Osteocyte (in vitro differentiated cells): ENCODE results near the gene GPX8. TPM values are rescaled to one million over a fixed set of nuclear protein-coding genes. Genes with fewer than 3 reads are reported as not detected.

Experiments used
- DNase-seq: peaks from one replicate; pipeline ENCODE4 v3.0.0; 2021; ENCODE audit warnings: mixed read lengths; ENCODE audit not compliant: unreplicated experiment; ENCODE audit errors: extremely low spot score
- H3K27ac Mint-ChIP-seq: one replicate; pipeline ENCODE4 v1.8.0; 2021; ENCODE audit warnings: mild to moderate bottlenecking, mixed read lengths; ENCODE audit not compliant: unreplicated experiment
- H3K27me3 Mint-ChIP-seq: one replicate; pipeline ENCODE4 v1.8.0; 2021; ENCODE audit warnings: mixed read lengths; ENCODE audit not compliant: unreplicated experiment
- H3K36me3 Mint-ChIP-seq: one replicate; pipeline ENCODE4 v1.8.0; 2021; ENCODE audit warnings: mixed read lengths; ENCODE audit not compliant: unreplicated experiment
- H3K4me1 Mint-ChIP-seq: one replicate; pipeline ENCODE4 v1.8.0; 2021; ENCODE audit warnings: mixed read lengths; ENCODE audit not compliant: unreplicated experiment
- H3K4me3 Mint-ChIP-seq: one replicate; pipeline ENCODE4 v1.8.0; 2021; ENCODE audit warnings: mild to moderate bottlenecking, moderate library complexity, mixed read lengths; ENCODE audit not compliant: unreplicated experiment
- H3K9me3 Mint-ChIP-seq: one replicate; pipeline ENCODE4 v1.8.0; 2021; ENCODE audit warnings: mixed read lengths; ENCODE audit not compliant: unreplicated experiment
- CTCF ChIP-seq: fragments of 200-600 bp; sonication (generic); IDR thresholded peaks from 2 replicates; pipeline ENCODE4 v1.5.0; 2021; ENCODE audit warnings: antibody characterized with exemption, mild to moderate bottlenecking, moderate library complexity
- total RNA-seq: library from RNA; stranded (reverse); gene quantifications from 2 replicates; pipeline ENCODE4 v1.2.1, GENCODE V29; 2021

Gene GPX8
- total RNA-seq, 1 donor from 2014 or later = 139 TPM

GRCh38 chr5:55172937-55173686, 13.1 kb downstream of the GPX8 start, which contains the start of gene CDC20B:
CDC20B (minus strand) TSS chr5:55173177; CDS start chr5:55173000, 177 bp downstream.
- no peak for TF ChIP-seq CTCF
- H3K27me3 Mint-ChIP-seq = peaks cover 57% of the 10 kb centered on the region
- peaks cover 26% of the 10 kb centered on the region for H3K4me1 Mint-ChIP-seq
- no peaks in the 10 kb centered on the region for H3K9me3 Mint-ChIP-seq
- H3K27ac Mint-ChIP-seq = peak within 1 kb of the TSS; percentile 40
- H3K36me3 Mint-ChIP-seq = no peaks in the 10 kb centered on the region
- DNase-seq = peak; percentile 87
- H3K4me3 Mint-ChIP-seq = peak within 1 kb of the TSS; percentile 79

GRCh38 chr5:55173687-55174230, 13.8 kb downstream of the GPX8 start:
- Mint-ChIP-seq H3K27me3 (peaks cover 64% of the 10 kb centered on the region), H3K4me1 (peaks cover 26% of the 10 kb centered on the region), H3K27ac (no peak overlapping the region), H3K4me3 (peak overlapping the region; percentile 70), H3K9me3 (no peaks in the 10 kb centered on the region), H3K36me3 (no peaks in the 10 kb centered on the region)
- DNase-seq = no peak
- no peak for TF ChIP-seq CTCF

- Mint-ChIP-seq H3K27me3 (peaks cover 73% of the 10 kb centered on the region), H3K4me1 (peaks cover 26% of the 10 kb centered on the region), H3K4me3 (peak overlapping the region; percentile 50), H3K9me3 (no peaks in the 10 kb centered on the region), H3K27ac (no peak overlapping the region), H3K36me3 (no peaks in the 10 kb centered on the region)
- DNase-seq = no peak
- no peak for TF ChIP-seq CTCF
Observed at GRCh38 chr5:55175781-55176175, 15.8 kb downstream of the GPX8 start.

- TF ChIP-seq CTCF = peak; percentile 21
- DNase-seq = no peak
Observed at GRCh38 chr5:55176176-55176818, 16.3 kb downstream of the GPX8 start.

GRCh38 chr5:55177078-55177477, 17.1 kb downstream of the GPX8 start:
- no peak for DNase-seq
- Mint-ChIP-seq H3K9me3 (no peaks in the 10 kb centered on the region), H3K4me1 (peaks cover 26% of the 10 kb centered on the region), H3K27me3 (peaks cover 82% of the 10 kb centered on the region), H3K27ac (no peak overlapping the region), H3K4me3 (no peak overlapping the region), H3K36me3 (no peaks in the 10 kb centered on the region)
- no peak for TF ChIP-seq CTCF

More at GRCh38 chr5:55176176-55176818, 16.3 kb downstream of the GPX8 start:
- H3K27ac Mint-ChIP-seq = no peak overlapping the region
- H3K36me3 Mint-ChIP-seq = no peaks in the 10 kb centered on the region
- H3K27me3 Mint-ChIP-seq = peaks cover 78% of the 10 kb centered on the region
- H3K4me3 Mint-ChIP-seq = peak overlapping the region; percentile 41
- H3K9me3 Mint-ChIP-seq = no peaks in the 10 kb centered on the region
- peaks cover 26% of the 10 kb centered on the region for H3K4me1 Mint-ChIP-seq
